ENCODE measurements around the gene UNC80. TPM values are rescaled to one million over a fixed set of nuclear protein-coding genes. Genes with fewer than 3 reads are reported as not detected.
A peak's percentile ranks its signal among the peaks of the same experiment; 100 is the strongest.

UNC80 gene
- total and polyA plus RNA-seq, 8 donors: 0.69 to 4.8 (median 1.9) TPM

- 58 to 73% methylated on average over 1 of the region's 1 CpG for WGBS, 2 donors
- FAIRE-seq: no peak
These were observed 5.0 kb upstream of the UNC80 start for GRCh38 chr2:209766613-209767012.

DNA sequence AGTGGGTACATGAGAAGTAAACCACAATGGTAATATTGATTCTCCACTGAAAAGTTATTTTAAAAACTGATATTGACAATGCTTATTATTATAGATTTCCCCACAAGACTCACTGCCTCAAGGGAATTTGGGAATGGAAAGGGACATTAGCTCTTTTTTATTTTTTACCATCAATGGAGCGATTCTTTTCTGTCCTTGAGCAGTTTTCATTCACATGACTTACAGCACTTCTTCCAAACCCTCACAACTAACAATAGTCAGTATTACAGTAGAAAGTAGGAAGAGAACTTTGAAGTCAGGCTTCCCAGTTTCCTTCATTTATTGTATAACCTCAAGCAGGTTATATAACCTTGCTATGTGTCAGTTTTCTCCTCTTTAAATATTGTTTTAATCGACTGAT lies 4.3 kb upstream of the UNC80 start:
- intact Hi-C loops (cut with DNase I): no loop called here
- no peak for ATAC-seq
- Histone ChIP-seq H3K4me1 (no peaks in the 10 kb centered on the region), H3K27me3 (no peaks in the 10 kb centered on the region), H3K4me3 (no peak overlapping the region), H3K9me3 (no peaks in the 10 kb centered on the region), H3K27ac (no peak overlapping the region), H3K36me3 (no peaks in the 10 kb centered on the region)
- DNase-seq: no peak
- no peak for TF ChIP-seq CTCF (IDR thresholded peaks at IDR 0.05)
- FAIRE-seq: no peak
- WGBS, 2 donors: 43% methylated on average over 2 of the region's 2 CpGs

More at GRCh38 chr2:209766613-209767012, 5.0 kb upstream of the UNC80 start:
- no peaks in the 10 kb centered on the region for H3K27me3 ChIP-seq
- H3K4me1 ChIP-seq: no peaks in the 10 kb centered on the region
- no peak for DNase-seq
- TF ChIP-seq CTCF (IDR thresholded peaks at IDR 0.05): no peak
- no peak overlapping the region for H3K4me3 ChIP-seq
- intact Hi-C loops (cut with DNase I): no loop called here
- no peaks in the 10 kb centered on the region for H3K9me3 ChIP-seq
- no peak for ATAC-seq
- H3K27ac ChIP-seq: no peak overlapping the region
- H3K36me3 ChIP-seq: no peaks in the 10 kb centered on the region

GRCh38 chr2:209768557-209768956 lies 3.1 kb upstream of the UNC80 start:
- intact Hi-C loops (cut with DNase I): no loop called here
- DNase-seq: no peak
- no peak for TF ChIP-seq CTCF (IDR thresholded peaks at IDR 0.05)
- H3K4me1 ChIP-seq: no peaks in the 10 kb centered on the region
- no peak for ATAC-seq
- H3K9me3 ChIP-seq: no peaks in the 10 kb centered on the region
- no peaks in the 10 kb centered on the region for H3K27me3 ChIP-seq
- no peak for FAIRE-seq
- H3K36me3 ChIP-seq: no peaks in the 10 kb centered on the region
- H3K4me3 ChIP-seq: no peak overlapping the region
- no peak overlapping the region for H3K27ac ChIP-seq

DNA sequence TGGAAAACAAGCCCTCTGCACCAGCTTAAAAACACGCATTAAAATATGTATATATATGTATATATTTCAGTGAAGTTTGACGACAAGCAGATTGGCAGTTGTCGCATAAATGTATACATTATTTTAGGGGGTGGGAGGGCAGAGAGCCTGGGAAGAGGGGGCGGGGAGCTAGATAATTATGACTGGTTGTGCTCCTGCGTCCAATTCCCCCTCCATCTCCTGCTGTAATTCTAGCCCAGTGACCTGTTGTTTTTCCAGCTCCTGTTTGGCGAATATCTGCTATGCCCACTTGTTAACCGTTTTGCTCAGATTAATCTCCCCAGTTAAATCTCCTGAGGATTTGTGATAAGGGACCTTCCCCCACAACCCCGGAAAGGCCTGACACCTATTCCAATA lies 656 bp downstream of the UNC80 start:
- Histone ChIP-seq H3K27ac (no peak overlapping the region), H3K27me3 (no peaks in the 10 kb centered on the region), H3K36me3 (no peaks in the 10 kb centered on the region), H3K4me1 (no peaks in the 10 kb centered on the region), H3K4me3 (peak overlapping the region in 3 of 4 donors; percentile 15 to 58 (median 40)), H3K9me3 (no peaks in the 10 kb centered on the region)
- WGBS, 2 donors: 9 to 10% methylated on average over 8 of the region's 8 CpGs
- FAIRE-seq (no peak), DNase-seq (no peak), ATAC-seq (peak in 2 of 4 donors; percentile 10 to 39)
- intact Hi-C loops (cut with DNase I): no loop called here
- TF ChIP-seq CTCF (IDR thresholded peaks at IDR 0.05): no peak

GRCh38 chr2:209773377-209773776 lies 1.7 kb downstream of the UNC80 start:
- Histone ChIP-seq H3K4me1 (no peaks in the 10 kb centered on the region), H3K36me3 (no peaks in the 10 kb centered on the region), H3K27ac (no peak overlapping the region), H3K4me3 (no peak overlapping the region), H3K9me3 (no peaks in the 10 kb centered on the region), H3K27me3 (no peaks in the 10 kb centered on the region)
- intact Hi-C loops (cut with DNase I): no loop called here
- WGBS, 2 donors: 36 to 38% methylated on average over 3 of the region's 3 CpGs
- no peak for TF ChIP-seq CTCF (IDR thresholded peaks at IDR 0.05)
- ATAC-seq (no peak), DNase-seq (no peak), FAIRE-seq (no peak)

All from pancreas (tissue), 10 donors.